GM12878 (cell line): ENCODE data around the gene MFAP1. TPM values are rescaled to one million over a fixed set of nuclear protein-coding genes. Genes with fewer than 3 reads are reported as not detected.

Experiments
- ATF2 ChIP-seq: IDR thresholded peaks from 2 replicates; pipeline ENCODE4 v1.6.1; 2012; ENCODE audit warnings: low read length, inconsistent platforms
- CUX1 ChIP-seq: IDR thresholded peaks from 2 replicates; pipeline ENCODE4 v1.6.1; 2012; ENCODE audit warnings: improper control_type of control experiment, low read depth, low read length; ENCODE audit not compliant: insufficient replicate concordance
- HDAC6 ChIP-seq: fragments of 200-600 bp; sonication (generic); IDR thresholded peaks from one replicate; pipeline ENCODE4 v1.8.0; 2017; ENCODE audit warnings: antibody characterized with exemption; ENCODE audit not compliant: unreplicated experiment
- NFIC ChIP-seq: IDR thresholded peaks from 2 replicates; pipeline ENCODE4 v1.6.1; 2012; ENCODE audit warnings: low read depth, mild to moderate bottlenecking, inconsistent platforms, low read length, moderate library complexity
- ZSCAN29 ChIP-seq: fragments of 450-650 bp; IDR thresholded peaks from 2 replicates; pipeline ENCODE4 v1.6.1; 2017; ENCODE audit warnings: mild to moderate bottlenecking, moderate library complexity
- polyA plus RNA-seq, 11 experiments: library from polyadenylated mRNA; depleted of rRNA in 4 of 11; unstranded in 6 of 11; stranded (reverse) in 5 of 11; fragments of >200 nt; fragmentation: Nextera tagmentation in 4 of 11; fragmentation: Illumina TruSeq in 1 of 11; extraction: Ambion mirVana in 4 of 11; extraction: Trizol in 1 of 11; gene quantifications; 1 replicate in 1 of 11; 2 replicates in 10 of 11; pipeline versions ENCODE4 v1.2.1 to v1.2.3, GENCODE V29; 2011 to 2016; ENCODE audit warnings: inconsistent platforms in 2 of 11, missing spikeins in 2 of 11, low read depth in 1 of 11
- total RNA-seq, 4 experiments: library from RNA; depleted of rRNA in 3 of 4; stranded (reverse); fragments of >200 nt in 3 of 4; fragmentation: Illumina TruSeq in 1 of 4; extraction: Trizol in 1 of 4; gene quantifications; 2 replicates each; pipeline versions ENCODE4 v1.2.1 to v1.2.3, GENCODE V29; 2013 to 2021
- TF ChIP-seq, protein P1 (sequence below): fragments of 450-650 bp; IDR thresholded peaks from 2 replicates; pipeline ENCODE4 v1.6.1; 2017; ENCODE audit warnings: antibody characterized with exemption, mild to moderate bottlenecking, moderate library complexity

The MFAP1 gene
- total and polyA plus RNA-seq, 10 of the 15 experiments (the other 5 are each of a cell fraction or from before 2014, with no cell fraction given), result 24.5 to 67.3 (median 47.4) TPM

DNA sequence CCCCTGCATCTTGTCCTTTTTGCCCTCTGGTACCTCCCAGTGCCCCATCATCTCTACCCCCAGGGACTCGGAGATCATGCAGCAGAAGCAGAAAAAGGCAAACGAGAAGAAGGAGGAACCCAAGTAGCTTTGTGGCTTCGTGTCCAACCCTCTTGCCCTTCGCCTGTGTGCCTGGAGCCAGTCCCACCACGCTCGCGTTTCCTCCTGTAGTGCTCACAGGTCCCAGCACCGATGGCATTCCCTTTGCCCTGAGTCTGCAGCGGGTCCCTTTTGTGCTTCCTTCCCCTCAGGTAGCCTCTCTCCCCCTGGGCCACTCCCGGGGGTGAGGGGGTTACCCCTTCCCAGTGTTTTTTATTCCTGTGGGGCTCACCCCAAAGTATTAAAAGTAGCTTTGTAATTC, 30.8 kb downstream of the MFAP1 start (continued):
- TF ChIP-seq, protein P1, sequence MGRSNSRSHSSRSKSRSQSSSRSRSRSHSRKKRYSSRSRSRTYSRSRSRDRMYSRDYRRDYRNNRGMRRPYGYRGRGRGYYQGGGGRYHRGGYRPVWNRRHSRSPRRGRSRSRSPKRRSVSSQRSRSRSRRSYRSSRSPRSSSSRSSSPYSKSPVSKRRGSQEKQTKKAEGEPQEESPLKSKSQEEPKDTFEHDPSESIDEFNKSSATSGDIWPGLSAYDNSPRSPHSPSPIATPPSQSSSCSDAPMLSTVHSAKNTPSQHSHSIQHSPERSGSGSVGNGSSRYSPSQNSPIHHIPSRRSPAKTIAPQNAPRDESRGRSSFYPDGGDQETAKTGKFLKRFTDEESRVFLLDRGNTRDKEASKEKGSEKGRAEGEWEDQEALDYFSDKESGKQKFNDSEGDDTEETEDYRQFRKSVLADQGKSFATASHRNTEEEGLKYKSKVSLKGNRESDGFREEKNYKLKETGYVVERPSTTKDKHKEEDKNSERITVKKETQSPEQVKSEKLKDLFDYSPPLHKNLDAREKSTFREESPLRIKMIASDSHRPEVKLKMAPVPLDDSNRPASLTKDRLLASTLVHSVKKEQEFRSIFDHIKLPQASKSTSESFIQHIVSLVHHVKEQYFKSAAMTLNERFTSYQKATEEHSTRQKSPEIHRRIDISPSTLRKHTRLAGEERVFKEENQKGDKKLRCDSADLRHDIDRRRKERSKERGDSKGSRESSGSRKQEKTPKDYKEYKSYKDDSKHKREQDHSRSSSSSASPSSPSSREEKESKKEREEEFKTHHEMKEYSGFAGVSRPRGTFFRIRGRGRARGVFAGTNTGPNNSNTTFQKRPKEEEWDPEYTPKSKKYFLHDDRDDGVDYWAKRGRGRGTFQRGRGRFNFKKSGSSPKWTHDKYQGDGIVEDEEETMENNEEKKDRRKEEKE, result no peak
- TF ChIP-seq ATF2, result no peak
- TF ChIP-seq HDAC6, result no peak
- no peak for TF ChIP-seq NFIC
- TF ChIP-seq ZSCAN29, result no peak
- no peak for TF ChIP-seq CUX1
